Right kidney (tissue), 1 donor: ENCODE results near the gene CYFIP1.

Source experiments
- DNase-seq: peaks from one replicate; pipeline ENCODE4 v3.0.0-alpha.2; 2016

The CYFIP1 gene

DNA sequence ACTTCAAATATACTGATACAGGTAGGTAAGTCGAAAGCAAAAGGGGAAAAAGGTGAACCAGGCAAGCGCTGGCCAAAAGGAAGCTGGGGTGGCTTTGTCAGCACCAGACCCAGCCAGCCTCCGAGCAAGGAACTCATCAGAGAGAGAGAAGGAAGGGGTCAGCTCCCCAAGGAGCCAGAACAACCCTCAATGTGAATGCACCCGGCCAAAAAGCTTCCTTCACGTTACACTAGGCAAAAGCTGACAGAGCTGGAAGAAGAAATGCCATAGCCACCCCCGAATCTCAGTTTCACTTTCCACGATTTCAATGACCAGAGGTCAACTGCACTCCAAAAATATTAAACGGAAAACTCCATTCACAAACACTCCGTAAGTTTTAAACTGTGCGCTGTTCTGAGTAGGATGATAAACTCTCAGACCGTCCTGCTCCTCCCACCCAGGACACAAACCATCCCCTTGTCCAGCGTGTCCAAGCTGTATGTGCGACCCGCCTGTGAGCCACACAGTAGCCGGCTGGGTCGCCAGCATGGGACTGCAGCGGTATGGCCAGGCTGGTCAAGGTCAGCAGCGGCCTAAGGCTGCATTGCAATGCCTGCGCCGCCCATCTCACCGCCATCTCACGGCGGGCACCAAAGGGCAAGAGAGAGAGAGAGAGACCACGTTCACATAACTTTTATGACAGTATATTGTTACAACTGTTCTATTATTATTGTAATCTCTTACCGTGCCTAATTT, 29.7 kb downstream of the CYFIP1 start:
- DNase-seq: no peak

DNA sequence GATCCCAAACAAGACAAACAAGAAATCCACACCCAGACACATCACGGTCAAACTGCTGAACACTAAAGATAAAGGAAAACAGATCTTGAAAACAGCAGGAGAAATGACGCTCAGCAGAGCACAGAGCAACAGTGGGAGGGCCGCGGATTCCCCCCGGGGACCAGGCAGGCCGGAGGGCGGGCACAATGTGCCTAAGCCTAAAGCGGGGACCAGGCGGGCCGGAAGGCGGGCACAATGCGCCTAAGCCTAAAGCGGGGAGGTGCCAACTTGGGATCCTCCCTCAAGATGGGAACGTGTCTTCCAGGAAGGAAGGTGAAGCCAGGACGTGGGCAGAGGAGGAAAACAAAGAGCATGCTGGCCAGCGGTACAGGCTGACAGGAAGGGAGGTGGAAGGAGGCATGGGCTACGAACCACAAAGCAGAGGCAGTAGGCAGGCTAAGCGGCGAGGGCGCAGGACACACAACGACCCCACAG, 31.1 kb downstream of the CYFIP1 start:
- peak; percentile 57 for DNase-seq

DNA sequence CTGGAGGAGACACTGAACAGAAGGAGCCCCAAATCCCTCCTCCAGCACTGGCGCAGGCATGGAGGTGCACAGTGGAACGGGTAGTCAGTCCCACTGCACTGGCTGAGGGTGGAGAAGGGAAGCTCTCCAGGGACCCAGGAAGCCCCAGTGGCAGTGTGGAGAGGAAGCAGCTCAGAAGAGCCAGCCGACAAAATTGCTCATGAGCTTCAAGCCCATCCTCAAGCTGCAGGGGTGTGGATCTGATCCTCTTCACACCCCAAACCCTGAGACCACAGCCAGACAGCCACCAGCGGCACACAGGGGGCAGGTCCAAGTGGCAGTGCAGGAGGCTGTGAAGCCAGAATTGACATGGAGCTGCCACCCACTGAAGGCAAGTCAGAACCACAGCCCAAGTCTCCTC, 32.1 kb downstream of the CYFIP1 start:
- DNase-seq: no peak

DNA sequence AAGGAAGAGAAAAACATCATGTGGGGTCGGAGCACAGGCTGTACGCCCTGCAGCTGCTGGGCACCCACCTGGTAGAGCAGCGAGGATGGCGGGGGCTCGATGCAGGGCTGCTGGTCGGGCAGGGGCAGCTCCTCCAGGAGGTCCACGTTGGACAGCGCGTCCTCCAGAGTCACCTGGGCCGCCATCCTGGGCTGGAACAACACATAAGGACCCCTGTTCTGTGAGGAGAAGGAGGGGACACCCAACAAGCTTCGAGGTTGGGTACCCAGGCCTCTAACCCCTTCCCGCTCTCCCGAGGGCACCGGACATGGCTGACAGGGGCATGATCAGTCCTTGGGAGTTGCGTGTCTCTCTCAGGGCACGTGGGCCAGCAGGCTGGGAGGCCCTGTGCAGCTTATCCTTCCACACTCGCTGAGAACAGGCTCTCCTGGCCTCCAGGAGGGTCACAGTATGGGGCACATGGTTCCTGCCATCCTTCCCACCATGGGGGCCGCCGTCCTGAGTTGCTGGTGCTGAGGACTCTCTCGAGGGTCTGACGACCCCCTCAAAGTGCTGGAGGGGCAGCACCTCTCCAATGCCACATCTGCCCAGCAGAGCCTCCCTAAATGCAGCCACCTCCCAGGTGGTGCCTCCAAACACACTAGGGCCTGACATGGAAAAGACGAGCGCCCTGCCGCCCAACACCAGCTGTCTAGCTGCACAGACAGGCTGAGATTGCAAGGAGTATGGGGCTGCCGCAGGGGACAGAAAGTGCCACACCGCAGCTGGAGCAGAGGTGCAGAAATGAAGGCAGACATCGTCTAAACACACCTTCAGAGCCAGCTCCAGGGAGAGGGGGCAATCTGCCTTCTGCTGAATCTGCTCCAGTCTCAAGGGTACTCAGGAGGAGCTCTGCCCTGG, 32.8 kb downstream of the CYFIP1 start:
- no peak for DNase-seq

DNA sequence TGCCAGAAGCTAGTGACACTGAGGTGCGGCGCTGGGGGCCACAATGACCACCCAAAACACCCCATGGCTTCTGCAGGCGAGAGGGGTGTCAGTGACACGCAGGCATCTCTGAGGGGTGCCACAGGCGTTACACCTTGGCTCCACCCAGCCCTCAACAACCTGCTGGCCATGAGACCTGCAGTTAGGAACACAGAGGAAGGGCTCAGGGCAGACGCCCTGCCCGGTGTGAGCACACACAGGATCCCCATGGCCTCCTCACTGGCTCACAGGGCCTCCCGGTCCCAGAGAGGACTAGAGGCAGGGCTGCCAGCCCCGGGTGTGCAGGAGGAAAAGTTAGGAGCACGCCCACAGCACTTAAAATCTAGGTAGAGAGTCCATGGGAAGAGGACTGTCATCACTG, 35.1 kb downstream of the CYFIP1 start:
- no peak for DNase-seq

DNA sequence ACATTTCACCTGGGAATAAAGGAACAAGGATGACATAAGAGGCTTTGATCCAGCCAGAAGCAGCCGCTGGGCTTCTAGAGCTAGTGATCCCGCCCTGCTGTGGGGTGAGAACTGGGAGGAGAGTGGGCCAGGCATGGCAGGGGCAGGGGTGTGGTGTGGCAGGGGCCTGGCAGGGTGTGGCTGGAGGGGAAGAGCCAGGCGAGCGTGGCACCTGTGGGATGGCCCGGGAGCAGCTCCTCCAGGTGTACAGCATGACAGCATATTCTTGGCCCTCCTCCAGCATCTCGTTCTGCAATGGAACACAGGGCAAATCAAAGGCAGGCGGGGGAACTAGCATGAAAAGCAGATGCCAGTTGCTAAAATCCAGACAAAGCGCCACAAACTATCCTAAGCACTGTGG, 35.5 kb downstream of the CYFIP1 start:
- DNase-seq: no peak

DNA sequence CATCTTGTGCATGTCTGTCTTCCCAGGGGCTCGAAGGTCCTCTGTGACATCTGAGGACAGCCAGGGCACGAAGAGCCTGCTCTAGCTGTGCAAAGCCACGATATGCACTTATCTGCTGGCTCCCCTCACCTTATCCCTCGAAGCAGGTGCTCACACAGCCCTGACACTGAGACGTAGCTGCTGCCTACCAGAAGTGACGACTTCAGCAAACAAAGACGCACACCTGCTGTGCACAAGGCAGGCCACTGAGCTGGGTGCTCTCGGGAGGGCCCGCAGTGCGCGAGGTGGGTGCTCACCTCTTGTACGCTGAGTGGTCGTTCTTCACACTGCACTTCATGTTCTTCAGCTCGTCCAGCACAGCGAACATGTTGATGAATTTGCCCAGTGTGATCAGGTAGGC, 37.3 kb downstream of the CYFIP1 start:
- no peak for DNase-seq

DNA sequence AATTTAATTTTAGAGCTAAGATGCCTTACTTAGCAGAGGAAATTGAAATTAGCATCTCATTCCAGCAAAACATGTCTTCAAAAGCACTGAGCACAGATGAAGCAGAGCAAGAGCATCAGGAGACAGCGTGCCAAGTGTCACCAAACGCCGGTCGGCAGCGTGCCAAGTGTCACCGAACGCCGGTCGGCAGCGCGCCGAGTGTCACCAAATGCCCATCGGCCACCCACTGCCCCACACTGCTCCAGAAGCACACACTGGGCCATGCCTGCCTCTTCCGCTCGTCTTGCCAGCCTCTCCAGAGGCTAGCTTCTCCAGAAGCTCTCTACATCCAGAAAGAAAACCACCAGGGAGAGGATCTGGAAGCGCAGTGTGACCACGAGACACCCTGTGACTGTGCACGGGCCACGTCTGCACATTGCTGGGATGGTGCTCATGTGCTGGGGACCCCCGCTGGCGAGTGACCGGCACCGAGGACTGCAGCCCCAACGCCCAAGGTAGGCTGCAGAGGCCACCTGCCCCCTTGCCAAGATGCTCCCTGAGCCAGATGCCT, 37.8 kb downstream of the CYFIP1 start:
- DNase-seq: no peak

DNA sequence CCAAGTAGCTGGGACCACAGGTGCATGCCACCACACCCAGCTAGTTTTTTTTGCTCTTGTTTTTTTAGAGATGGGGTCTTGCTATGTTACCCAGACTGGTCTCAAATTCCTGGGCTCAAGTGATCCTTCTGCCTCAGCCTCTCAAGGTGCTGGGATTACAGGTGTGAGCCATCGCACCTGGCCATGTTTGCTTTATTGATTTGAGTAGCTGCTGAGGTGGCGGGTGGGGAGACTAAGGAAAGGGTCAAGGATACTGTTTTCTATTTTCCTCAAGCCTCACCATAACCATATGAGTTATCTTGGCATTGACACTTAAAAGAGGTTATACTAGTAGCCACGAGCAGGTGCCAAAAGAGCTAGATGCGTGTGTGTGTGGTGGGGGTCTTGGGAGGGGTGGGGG, 39.0 kb downstream of the CYFIP1 start:
- no peak for DNase-seq

DNA sequence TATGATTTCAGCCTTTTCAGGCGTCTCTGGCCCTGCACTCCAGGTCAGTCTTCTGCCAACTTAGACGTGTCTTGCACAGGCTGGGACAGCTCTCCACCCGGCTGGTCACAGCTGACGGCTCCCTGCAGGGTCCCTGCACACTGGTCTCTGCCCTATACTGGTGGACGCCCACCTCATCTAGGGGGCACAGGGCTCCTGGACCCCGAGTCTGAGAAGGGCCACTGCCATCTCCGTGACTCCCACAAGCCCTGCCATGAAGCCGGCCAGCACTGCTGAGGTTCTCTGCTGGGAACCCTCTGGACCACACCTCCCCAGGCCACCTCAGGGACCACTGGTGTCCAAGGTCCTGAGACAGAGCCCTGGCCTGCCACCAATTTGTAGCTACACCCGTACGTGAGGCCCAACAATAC, 40.5 kb downstream of the CYFIP1 start:
- DNase-seq: no peak

DNA sequence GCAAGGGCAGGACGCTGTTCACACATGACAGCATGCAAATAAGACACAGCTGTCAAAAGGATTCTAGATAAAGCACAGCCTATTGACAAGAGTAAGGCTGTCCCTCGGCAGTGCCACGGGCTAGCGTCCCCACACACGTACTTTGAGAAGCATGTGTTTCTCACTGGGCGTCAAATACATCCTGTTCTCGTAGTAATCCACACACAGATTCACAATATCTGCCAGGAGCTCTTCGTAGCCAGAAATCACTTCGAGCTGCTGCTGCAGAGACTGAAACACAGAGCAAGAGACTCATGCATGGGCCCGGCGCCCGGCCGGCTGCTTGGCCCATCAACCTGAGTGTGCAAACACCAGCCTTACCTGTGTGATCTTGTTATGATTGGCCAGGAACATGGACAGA, 41.1 kb downstream of the CYFIP1 start:
- no peak for DNase-seq

DNA sequence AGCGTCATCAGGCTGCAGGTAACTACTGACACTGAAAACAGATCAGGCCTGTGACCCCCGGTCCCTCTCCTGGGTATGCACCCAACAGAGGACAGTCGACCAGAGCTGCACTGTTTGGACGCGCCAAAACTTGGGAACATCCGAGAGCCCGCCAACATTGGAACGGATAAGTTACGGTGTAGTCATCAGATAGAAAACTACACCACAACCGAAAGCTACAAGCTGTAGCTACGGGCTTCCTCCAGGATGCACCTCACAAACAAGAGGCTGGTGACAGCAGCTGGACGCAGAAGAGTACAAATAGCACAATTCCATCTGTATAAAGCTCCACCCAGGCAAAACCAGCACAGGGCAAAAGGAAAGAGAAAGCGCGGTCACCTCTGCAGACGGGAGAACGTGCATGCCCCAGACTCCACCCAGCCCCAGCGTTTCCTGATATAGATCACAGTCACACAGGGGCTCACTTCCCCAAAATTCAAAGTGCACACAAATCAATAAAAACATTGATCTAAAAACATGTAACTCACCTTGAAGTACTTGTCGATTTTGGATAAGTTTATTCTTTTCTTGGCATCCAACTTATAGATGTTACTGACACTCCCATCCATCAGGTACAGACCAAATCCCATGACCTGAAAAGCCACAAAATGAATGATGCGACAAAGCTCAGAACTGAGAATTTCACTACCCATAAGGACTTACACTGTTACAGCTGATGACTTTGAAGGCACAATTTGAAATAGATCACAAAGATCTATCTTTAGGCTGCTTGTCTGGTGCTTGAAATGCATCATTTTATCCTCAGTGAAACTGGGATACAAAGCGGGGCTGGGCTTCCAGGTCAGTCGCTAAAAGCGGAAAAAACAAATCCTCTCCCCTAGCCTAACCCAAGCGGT, 43.3 kb downstream of the CYFIP1 start:
- no peak for DNase-seq

DNA sequence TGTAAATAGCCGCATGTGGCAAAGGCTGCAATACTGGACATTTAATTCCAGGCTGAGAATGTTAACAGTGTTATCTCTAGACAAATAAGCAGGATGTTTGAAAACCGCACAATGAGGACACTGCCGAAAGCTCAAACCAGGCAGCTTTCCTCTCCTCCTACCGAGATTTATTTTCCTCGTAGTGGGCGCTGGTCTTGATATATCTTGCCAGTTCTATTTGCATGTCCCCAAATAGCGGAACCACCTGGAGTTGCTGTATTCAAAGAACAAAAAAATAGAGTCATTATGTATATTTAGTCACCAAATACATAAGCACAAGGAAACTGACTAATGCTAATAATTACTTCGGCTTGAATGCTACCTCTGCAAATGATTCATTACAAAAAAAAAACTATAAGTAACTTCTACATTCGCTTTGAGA, 46.5 kb downstream of the CYFIP1 start:
- no peak for DNase-seq

DNA sequence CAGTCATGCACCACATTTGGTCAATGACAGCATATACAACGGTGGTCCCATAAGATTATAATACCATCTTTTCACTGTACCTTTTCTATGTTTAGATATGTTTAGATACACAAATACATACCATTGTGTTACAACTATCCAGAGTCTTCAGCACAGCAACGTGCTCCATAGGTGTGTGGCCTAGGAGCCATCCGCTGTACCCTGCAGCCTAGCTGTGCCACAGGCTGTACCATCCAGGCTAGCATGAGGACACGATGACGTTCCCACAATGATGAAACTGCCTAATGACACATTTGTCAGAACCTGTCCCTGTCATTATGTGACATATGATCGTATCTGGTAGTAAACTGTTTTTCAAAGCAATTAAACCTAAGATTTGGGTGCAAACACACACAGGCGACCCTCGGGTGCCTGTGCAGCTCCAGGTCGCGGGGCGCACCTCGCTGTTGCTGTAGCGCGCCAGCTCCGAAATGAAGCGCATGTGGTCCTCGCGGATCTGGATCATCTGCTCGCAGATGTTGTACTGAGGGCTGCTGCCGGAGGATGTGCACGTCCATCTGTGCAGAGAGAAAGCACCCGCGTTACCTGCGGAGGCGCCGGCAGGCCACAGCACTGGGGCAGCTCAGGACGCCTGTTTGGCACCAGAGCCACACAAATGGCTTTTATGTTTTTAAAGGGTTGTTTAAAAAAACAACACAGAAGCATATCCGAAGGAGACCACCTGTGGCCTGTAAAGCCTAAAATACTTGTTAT, 48.2 kb downstream of the CYFIP1 start:
- DNase-seq: no peak

DNA sequence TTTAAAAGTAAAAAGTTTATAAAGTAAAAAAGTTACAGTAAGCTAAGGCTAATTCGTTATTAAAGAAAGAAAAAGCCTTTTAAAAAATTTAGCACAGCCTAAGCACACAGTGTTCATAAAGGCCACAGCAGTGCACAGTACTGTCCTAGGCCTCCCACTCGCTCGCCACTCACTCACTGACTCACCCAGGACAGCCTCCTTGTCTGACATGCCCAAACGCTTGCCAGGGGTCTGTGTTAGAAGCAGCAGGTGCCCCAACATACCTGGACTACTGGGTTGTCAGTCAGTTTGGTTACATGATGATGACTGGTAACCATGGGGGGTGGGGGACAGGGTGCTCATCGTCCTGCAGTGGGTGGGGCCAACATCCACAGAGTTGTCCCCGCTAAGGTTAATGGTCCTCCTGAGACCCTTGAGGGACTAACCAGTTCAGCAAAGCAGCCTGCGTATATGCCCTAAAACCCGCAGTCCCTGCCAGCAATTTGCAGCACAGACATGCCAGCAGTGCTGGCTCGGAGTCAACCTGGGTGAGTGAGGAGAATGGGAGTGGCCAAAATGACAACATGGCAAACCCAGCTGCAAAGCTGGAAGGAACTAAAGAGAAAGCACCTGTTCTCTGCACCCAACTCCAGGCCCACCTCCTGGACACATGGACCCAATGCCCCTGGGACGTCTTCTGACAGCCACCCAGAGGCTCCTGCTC, 49.2 kb downstream of the CYFIP1 start:
- no peak for DNase-seq

DNA sequence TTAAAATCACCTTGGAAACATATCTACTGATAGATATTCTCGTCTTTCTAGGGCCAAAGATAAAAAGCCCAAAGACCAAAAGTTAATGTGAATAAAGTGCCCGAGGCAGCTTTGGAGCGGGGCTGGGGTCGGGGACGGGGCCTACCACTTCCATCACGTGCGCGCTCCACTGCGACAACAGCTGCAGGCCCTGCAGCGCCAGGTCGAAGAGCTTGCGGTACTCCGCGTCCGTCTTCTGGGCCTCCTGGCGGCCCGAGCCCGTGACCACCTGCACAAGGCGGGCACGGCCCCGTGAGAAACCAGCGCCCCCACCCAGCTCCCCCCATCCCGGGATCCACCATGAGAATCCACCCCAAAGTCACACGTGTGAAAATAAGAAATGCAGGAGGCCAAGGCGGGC, 52.4 kb downstream of the CYFIP1 start:
- no peak for DNase-seq

DNA sequence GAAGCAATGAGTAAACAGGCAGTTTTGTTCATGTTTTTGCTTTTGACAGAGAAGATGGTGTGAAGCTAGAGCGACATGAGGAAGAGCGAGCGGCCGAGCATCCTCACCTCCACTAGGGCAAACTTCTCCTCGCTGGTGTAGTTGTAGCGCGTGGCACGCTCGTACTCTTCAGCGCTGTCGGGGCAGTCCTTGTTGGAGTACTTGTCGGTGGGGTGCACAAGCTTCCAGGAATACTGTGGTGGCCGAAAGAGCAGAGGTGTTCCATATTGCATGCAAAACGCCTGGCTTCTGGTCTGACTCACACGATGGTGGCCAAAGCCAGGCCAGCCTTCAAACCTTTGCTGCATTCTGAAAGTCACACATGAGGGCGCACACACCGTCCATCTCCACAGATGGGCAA, 54.3 kb downstream of the CYFIP1 start:
- DNase-seq: no peak

DNA sequence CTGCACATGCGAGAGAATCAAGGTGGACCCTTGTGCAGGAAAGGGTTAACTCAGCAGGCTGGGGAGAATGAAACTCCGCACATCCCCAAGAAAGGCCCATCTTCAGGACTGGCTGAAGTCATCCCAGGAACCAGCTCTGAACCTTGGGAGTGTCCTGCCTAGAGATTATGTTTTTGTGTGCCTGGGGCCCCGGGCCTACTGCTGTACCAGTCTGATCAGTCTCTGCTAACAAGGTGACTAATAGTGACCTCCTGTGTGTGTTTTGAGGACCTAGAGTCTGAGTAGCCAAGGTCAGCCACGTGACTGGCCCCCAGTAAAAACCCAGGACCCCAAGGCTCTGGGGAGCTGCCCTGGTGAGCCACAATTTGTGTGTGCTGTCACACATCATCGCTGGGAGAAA, 58.2 kb downstream of the CYFIP1 start:
- DNase-seq: no peak

DNA sequence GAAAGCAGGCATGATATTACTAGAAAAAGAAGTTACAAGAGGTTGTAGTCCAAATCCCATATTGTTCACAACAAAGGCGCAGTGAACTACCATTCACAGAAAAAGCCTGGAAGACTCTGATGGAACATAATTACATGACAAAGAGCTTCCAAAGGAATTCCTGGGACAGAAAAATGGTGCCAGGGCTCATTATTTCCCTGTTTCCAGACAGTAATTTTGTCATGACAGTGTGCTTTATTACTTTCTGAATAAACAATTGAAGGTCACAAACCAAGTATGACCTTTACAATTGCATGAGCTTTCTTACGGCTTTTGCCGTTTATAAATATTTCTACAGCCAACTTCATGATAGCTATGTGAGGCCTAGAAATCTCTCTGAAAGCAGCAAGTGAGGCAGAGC, 61.0 kb downstream of the CYFIP1 start:
- no peak for DNase-seq

DNA sequence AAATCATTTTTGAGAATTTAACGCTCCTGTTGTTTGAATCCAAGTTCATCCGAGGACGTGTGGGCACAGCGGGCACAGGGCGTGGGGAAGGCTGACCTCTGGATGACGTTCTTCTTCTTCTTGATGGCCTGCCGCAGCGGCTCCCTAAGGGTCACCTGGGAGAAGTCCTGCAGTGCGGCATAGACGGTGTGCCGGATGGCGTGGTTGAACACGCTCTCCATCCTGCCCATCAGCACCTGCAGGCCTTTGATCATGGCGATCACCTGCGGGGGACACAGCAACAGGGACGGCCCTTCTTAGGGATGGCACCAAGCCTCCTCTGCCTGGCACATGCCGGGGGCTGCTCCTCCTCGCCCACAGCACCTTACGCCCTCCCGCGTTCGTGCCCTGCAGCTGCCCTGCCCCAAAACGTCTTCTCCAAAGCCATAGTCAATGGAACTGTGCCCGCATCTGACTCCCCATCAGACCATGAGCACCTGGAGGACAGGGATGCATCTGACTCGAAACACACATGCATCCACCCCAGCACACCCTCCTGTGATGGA, 61.5 kb downstream of the CYFIP1 start:
- DNase-seq: no peak

DNA sequence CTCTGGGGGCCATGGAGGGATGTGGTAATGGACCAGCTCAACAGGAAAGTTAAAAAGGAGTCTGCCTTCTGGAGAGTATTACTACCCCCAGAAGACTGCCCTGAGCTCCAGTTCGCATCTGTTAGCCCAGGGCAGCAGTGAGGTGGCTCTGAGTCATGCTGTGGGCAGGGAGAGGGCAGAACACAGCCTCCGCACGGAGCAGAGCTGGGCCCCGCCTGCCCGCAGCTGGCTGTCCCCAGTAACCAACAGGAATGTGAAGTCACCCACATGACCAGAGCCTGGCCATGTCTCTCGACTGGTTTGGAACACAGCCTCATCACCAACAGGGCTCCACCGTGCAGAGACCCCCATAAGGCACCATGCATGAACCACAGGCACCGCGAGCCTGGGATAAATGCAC, 62.1 kb downstream of the CYFIP1 start:
- no peak for DNase-seq
